GM12878 (cell line): ENCODE measurements around the gene FOXP3. TPM values are rescaled to one million over a fixed set of nuclear protein-coding genes. Genes with fewer than 3 reads are reported as not detected.

Experiments
- ATAC-seq: fragments of 200-7000 bp; cut with Tn5 transposase; 3 replicates; pipeline ENCODE4 v1.9.1; 2020; ENCODE audit warnings: mild to moderate bottlenecking, moderate library complexity
- BruUV-seq: library from RNA; stranded (reverse); fragments of 400-500 nt; replicated peaks from 2 replicates; lab custom pipeline; 2021; lab: Mats Ljungman, UMichigan
- CTCF ChIA-PET: fragments of 300-600 bp; sonication (Branson Sonifier 250); formaldehyde crosslinking; extraction: SDS; loops from one replicate; lab custom pipeline; 2021; ENCODE audit warnings: inconsistent platforms; lab: Yijun Ruan, JAX
- POLR2A ChIA-PET: fragments of 350-600 bp; formaldehyde crosslinking; extraction: SDS; loops from one replicate; lab custom pipeline; 2021; ENCODE audit warnings: inconsistent platforms; lab: Charles Lee
- RAD21 ChIA-PET: fragments of 300-600 bp; sonication (Branson Sonifier 250); formaldehyde crosslinking; loops from one replicate; lab custom pipeline; 2023; ENCODE audit warnings: antibody characterized with exemption; ENCODE audit not compliant: unreplicated experiment; lab: Charles Lee
- SMC1A ChIA-PET: fragments of 300-600 bp; sonication (Branson Sonifier 250); formaldehyde crosslinking; loops from one replicate; lab custom pipeline; 2023; ENCODE audit not compliant: unreplicated experiment, uncharacterized antibody; lab: Charles Lee
- DNase-seq: peaks from one replicate; pipeline ENCODE4 v3.0.0-alpha.2; 2011; ENCODE audit warnings: low read depth, low spot score
- FAIRE-seq: peaks from 3 replicates; lab custom pipeline; 2011; peaks lifted over from hg19 to GRCh38; lab: Jason Lieb, UNC
- H2AFZ ChIP-seq: 2 replicates; pipeline ENCODE4 v1.6.0; 2011; ENCODE audit warnings: low read depth, low read length, control low read depth; ENCODE audit not compliant: control insufficient read depth
- H3K27ac ChIP-seq: 2 replicates; pipeline ENCODE4 v1.5.1; 2011; ENCODE audit warnings: control low read depth; ENCODE audit not compliant: control insufficient read depth, insufficient read depth
- H3K27me3 ChIP-seq, 2 experiments: replicated peaks in 1 of 2; 2 replicates each; pipeline versions ENCODE4 v1.6.0 to v1.6.1; 2011; ENCODE audit warnings: low read length in 1 of 2; ENCODE audit not compliant: control insufficient read depth in 2 of 2, insufficient read depth in 2 of 2
- H3K36me3 ChIP-seq, 2 experiments: 2 replicates each; pipeline ENCODE4 v1.5.1; 2011; ENCODE audit warnings: low read length in 1 of 2; ENCODE audit not compliant: control insufficient read depth in 2 of 2, insufficient read depth in 2 of 2
- H3K4me1 ChIP-seq: 2 replicates; pipeline ENCODE4 v1.6.1; 2011; ENCODE audit warnings: mild to moderate bottlenecking, low read length, moderate library complexity, mixed read lengths; ENCODE audit not compliant: control insufficient read depth, insufficient read depth
- H3K4me2 ChIP-seq: 2 replicates; pipeline ENCODE4 v1.6.0; 2011; ENCODE audit warnings: control low read depth; ENCODE audit not compliant: control insufficient read depth, insufficient read depth
- H3K4me3 ChIP-seq: fragments of 200-600 bp; sonication (generic); 2 replicates; pipeline ENCODE4 v1.5.1; 2016
- H3K79me2 ChIP-seq: 2 replicates; pipeline ENCODE4 v1.6.0; 2011; ENCODE audit warnings: low read length; ENCODE audit not compliant: control insufficient read depth, insufficient read depth
- H3K9ac ChIP-seq: 2 replicates; pipeline ENCODE4 v1.8.0; 2011; ENCODE audit warnings: low read length, control low read depth, mixed read lengths; ENCODE audit not compliant: control insufficient read depth, insufficient read depth
- H3K9me3 ChIP-seq: replicated peaks from 3 replicates; pipeline ENCODE4 v1.5.1; 2011; ENCODE audit warnings: mild to moderate bottlenecking, low read length; ENCODE audit not compliant: control insufficient read depth, insufficient read depth
- H4K20me1 ChIP-seq: 2 replicates; pipeline ENCODE4 v1.6.0; 2011; ENCODE audit not compliant: control insufficient read depth, insufficient read depth
- BACH1 ChIP-seq: fragments of 450-650 bp; IDR thresholded peaks from 2 replicates; pipeline ENCODE4 v1.6.1; 2017; ENCODE audit warnings: mild to moderate bottlenecking, borderline replicate concordance
- BCLAF1 ChIP-seq: fragments of 450-650 bp; IDR thresholded peaks from 2 replicates; pipeline ENCODE4 v1.6.1; 2017; ENCODE audit warnings: antibody characterized with exemption, mild to moderate bottlenecking, moderate library complexity
- BHLHE40 ChIP-seq, 2 experiments: fragments of 450-650 bp in 1 of 2; IDR thresholded peaks; 2 replicates each; pipeline ENCODE4 v1.6.1; 2011 to 2017; ENCODE audit warnings: low read depth in 2 of 2, borderline replicate concordance in 1 of 2, improper control_type of control experiment in 1 of 2, low read length in 1 of 2, mild to moderate bottlenecking in 1 of 2
- EED ChIP-seq: sonication (generic); IDR thresholded peaks from 2 replicates; pipeline ENCODE4 v1.6.1; 2016; ENCODE audit warnings: antibody characterized with exemption, low read depth
- IKZF2 ChIP-seq, 2 experiments: fragments of 450-650 bp; IDR thresholded peaks; 2 replicates each; pipeline ENCODE4 v1.6.1; 2017; ENCODE audit warnings: mild to moderate bottlenecking in 2 of 2, moderate library complexity in 2 of 2
- KDM1A ChIP-seq: fragments of 200-600 bp; sonication (generic); IDR thresholded peaks from 2 replicates; pipeline ENCODE4 v1.6.1; 2016; ENCODE audit warnings: borderline replicate concordance
- NRF1 ChIP-seq: conservative IDR thresholded peaks from 2 replicates; pipeline ENCODE4 v1.6.1; 2011; ENCODE audit warnings: mild to moderate bottlenecking, low read depth, low read length, improper control_type of control experiment
- POU2F2 ChIP-seq: IDR thresholded peaks from 3 replicates; pipeline ENCODE4 v1.6.1; 2011; ENCODE audit warnings: low read depth, mild to moderate bottlenecking, low read length, borderline replicate concordance
- RUNX3 ChIP-seq: IDR thresholded peaks from 2 replicates; pipeline ENCODE4 v1.6.1; 2012; ENCODE audit warnings: low read length, inconsistent platforms
- SIN3A ChIP-seq: IDR thresholded peaks from 2 replicates; pipeline ENCODE4 v1.6.1; 2012; ENCODE audit warnings: low read depth, low read length, improper control_type of control experiment
- SPI1 ChIP-seq: IDR thresholded peaks from 2 replicates; pipeline ENCODE4 v1.6.1; 2011; ENCODE audit warnings: low read depth, mild to moderate bottlenecking, low read length, moderate library complexity, borderline replicate concordance; ENCODE audit not compliant: insufficient read depth
- SRF ChIP-seq, 2 experiments: IDR thresholded peaks; 2 replicates each; pipeline ENCODE4 v1.6.1; 2011; ENCODE audit warnings: low read depth in 2 of 2, low read length in 2 of 2, mild to moderate bottlenecking in 1 of 2, moderate library complexity in 1 of 2
- ZNF24 ChIP-seq: fragments of 450-650 bp; IDR thresholded peaks from 2 replicates; pipeline ENCODE4 v1.6.1; 2017; ENCODE audit warnings: antibody characterized with exemption, mild to moderate bottlenecking
- WGBS: methylation state at CpG from one replicate; pipeline ENCODE4 v1.1.6; 2016; ENCODE audit warnings: low lambda C conversion rate; ENCODE audit not compliant: insufficient replicate concordance, insufficient coverage; ENCODE audit errors: missing lambda C conversion rate; 5-methylcytosine and 5-hydroxymethylcytosine counted together
- in situ Hi-C: fragments of 300-500 bp; cut with MboI; formaldehyde crosslinking; loops from 9 replicates; pipeline ENCODE4 v1.14.3; 2018; ENCODE audit warnings: mixed read lengths
- intact Hi-C: fragments of 100-400 bp; cut with micrococcal nuclease; formaldehyde crosslinking; loops from one replicate; pipeline ENCODE4 v1.14.2; 2022; ENCODE audit not compliant: unreplicated experiment
- polyA plus RNA-seq, 11 experiments: library from polyadenylated mRNA; depleted of rRNA in 4 of 11; unstranded in 6 of 11; stranded (reverse) in 5 of 11; fragments of >200 nt; fragmentation: Nextera tagmentation in 4 of 11; fragmentation: Illumina TruSeq in 1 of 11; extraction: Ambion mirVana in 4 of 11; extraction: Trizol in 1 of 11; gene quantifications; 1 replicate in 1 of 11; 2 replicates in 10 of 11; pipeline versions ENCODE4 v1.2.1 to v1.2.3, GENCODE V29; 2011 to 2016; ENCODE audit warnings: inconsistent platforms in 2 of 11, missing spikeins in 2 of 11, low read depth in 1 of 11
- total RNA-seq, 4 experiments: library from RNA; depleted of rRNA in 3 of 4; stranded (reverse); fragments of >200 nt in 3 of 4; fragmentation: Illumina TruSeq in 1 of 4; extraction: Trizol in 1 of 4; gene quantifications; 2 replicates each; pipeline versions ENCODE4 v1.2.1 to v1.2.3, GENCODE V29; 2013 to 2021

Gene FOXP3
- total and polyA plus RNA-seq, 10 of the 15 experiments (the other 5 are each of a cell fraction or from before 2014, with no cell fraction given), result 0.02 to 0.21 (median 0.08) TPM; not detected in 3

- Histone ChIP-seq H3K4me2 (no peak overlapping the region), H3K27ac (no peak overlapping the region), H3K4me3 (no peak overlapping the region), H3K9me3 (no peaks in the 10 kb centered on the region; the same call in 2 of the 3 replicates), H4K20me1 (no peaks in the 10 kb centered on the region), H2AFZ (no peak overlapping the region), H3K27me3 (no peaks in the 10 kb centered on the region), H3K36me3 (no peaks in the 10 kb centered on the region; a peak in 1 of 4 replicates), H3K9ac (no peak overlapping the region), H3K4me1 (peaks cover 5% of the 10 kb centered on the region), H3K79me2 (peaks cover 3% of the 10 kb centered on the region; the same call in 1 of the 2 replicates)
- in situ Hi-C loops (no loop called here), intact Hi-C loops (loop anchor here (5.0 kb wide), 1 partner anchor 46 kb away; no protein-coding TSS in a partner anchor)
- POLR2A ChIA-PET, result interaction anchor here (1.0 kb wide), 1 partner anchor 48 kb away, joined by 4 read pairs; no protein-coding TSS in a partner anchor
- BruUV-seq, result no TSS peak
- RAD21 ChIA-PET, result no interaction called here
- SMC1A ChIA-PET, result no interaction called here
- FAIRE-seq (no peak), DNase-seq (no peak), ATAC-seq (no peak)
- no peak for TF ChIP-seq RUNX3
- CTCF ChIA-PET, result interaction anchor here (0.7 to 1.3 kb wide), 2 partner anchors 46 to 83 kb away, joined by 4 read pairs; no protein-coding TSS in a partner anchor
- WGBS, result 55% methylated on average over 7 of the region's 7 CpGs
These were observed 25.8 kb downstream of the FOXP3 start for GRCh38 chrX:49238735-49239134.

GRCh38 chrX:49237060-49237459 lies 27.4 kb downstream of the FOXP3 start:
- ChIA-PET SMC1A (interaction anchor here (2.6 kb wide), 1 partner anchor 45 kb away, joined by 9 read pairs; no protein-coding TSS in a partner anchor), POLR2A (no interaction called here), RAD21 (interaction anchor here (1.0 to 1.5 kb wide), 2 partner anchors 32 to 44 kb away, joined by 3 to 4 read pairs; partner anchors contain the start of gene PPP1R3F), CTCF (interaction anchor here (0.7 to 1.5 kb wide), 3 partner anchors 45 to 517 kb away, joined by 3 read pairs; no protein-coding TSS in a partner anchor)
- Histone ChIP-seq H3K4me1 (peaks cover 5% of the 10 kb centered on the region), H3K79me2 (peaks cover 3% of the 10 kb centered on the region; the same call in 1 of the 2 replicates), H3K27ac (peak overlapping the region; percentile 48), H3K9me3 (no peaks in the 10 kb centered on the region; the same call in 2 of the 3 replicates), H3K4me2 (peak overlapping the region; percentile 82), H3K4me3 (peak overlapping the region; percentile 62), H2AFZ (no peak overlapping the region), H4K20me1 (no peaks in the 10 kb centered on the region), H3K9ac (peak overlapping the region; percentile 48), H3K36me3 (no peaks in the 10 kb centered on the region), H3K27me3 (no peaks in the 10 kb centered on the region)
- ATAC-seq (peak; percentile 72), FAIRE-seq (no peak), DNase-seq (no peak)
- intact Hi-C loops (loop anchor here (5.0 kb wide), 1 partner anchor 45 kb away; no protein-coding TSS in a partner anchor), in situ Hi-C loops (no loop called here)
- TF ChIP-seq SIN3A, result no peak
- TF ChIP-seq NRF1, result no peak
- no peak for TF ChIP-seq BHLHE40 (IDR thresholded peaks at IDR 0.05; ENCODE audit: borderline replicate concordance in 1 of 2, low read depth in 2 of 2, low read length in 1 of 2)
- TF ChIP-seq KDM1A, result no peak
- no peak for TF ChIP-seq SRF (IDR thresholded peaks at IDR 0.05; ENCODE audit: low read depth in 2 of 2, low read length in 2 of 2)
- TF ChIP-seq EED, result no peak
- TF ChIP-seq ZNF24, result no peak
- TF ChIP-seq POU2F2, result no peak
- 0 out of 4 replicates have a peak, but pooled peaks of 1 of the 2 experiments have one; percentile 11 for TF ChIP-seq IKZF2 (IDR thresholded peaks at IDR 0.05)
- no peak for TF ChIP-seq BCLAF1
- TF ChIP-seq SPI1, result peak; percentile 46; the same call in 1 of the 2 replicates
- TF ChIP-seq BACH1, result no peak
- BruUV-seq, result no TSS peak
- whole genome bisulfite sequencing, result 49% methylated on average over 9 of the region's 9 CpGs
